Measurements from ENCODE around the gene KRT20.

The KRT20 gene

GRCh38 chr17:40910441-40910841 lies 25.4 kb upstream of the KRT20 start:
- CTCF ChIA-PET = interaction anchor here (1.0 to 5.6 kb wide), 9 partner anchors 9 to 752 kb away, joined by 3 to 26 read pairs (median 4); partner anchors contain the start of gene KRTAP16-1
- peaks cover 0 to 6% (median 0%) of the 10 kb centered on the region in 4 experiments for H3K4me1 ChIP-seq (ENCODE audit: control extremely low read depth in 1 of 4, control insufficient read depth in 4 of 4, insufficient read depth in 4 of 4, low read length in 3 of 4)

GRCh38 chr17:40909755-40910154 lies 24.7 kb upstream of the KRT20 start:
- Histone ChIP-seq H3K9me3 (ENCODE audit: control extremely low read depth in 1 of 5, control insufficient read depth in 4 of 5, insufficient read depth in 2 of 5, low read depth in 1 of 5, low read length in 4 of 5) (no peaks in the 10 kb centered on the region), H3K27me3 (replicated peaks in 2 of 5; ENCODE audit: control insufficient read depth in 4 of 5, insufficient read depth in 5 of 5, low read length in 4 of 5) (peaks cover 0 to 19% (median 4%) of the 10 kb centered on the region in 5 experiments), H3K36me3 (ENCODE audit: control insufficient read depth in 4 of 4, insufficient read depth in 4 of 4, low read length in 3 of 4) (no peaks in the 10 kb centered on the region), H3K27ac (ENCODE audit: insufficient read depth in 1 of 2, low read depth in 1 of 2, low read length in 2 of 2, poor library complexity in 1 of 2, severe bottlenecking in 2 of 2) (no peak overlapping the region), H3K4me1 (ENCODE audit: control extremely low read depth in 1 of 4, control insufficient read depth in 4 of 4, insufficient read depth in 4 of 4, low read length in 3 of 4) (peaks cover 0 to 6% (median 0%) of the 10 kb centered on the region in 4 experiments), H3K4me3 (ENCODE audit: control insufficient read depth in 1 of 7, extremely low read depth in 1 of 7, insufficient read depth in 4 of 7, low read depth in 2 of 7, low read length in 6 of 7) (no peak overlapping the region)
- 100% methylated on average over 1 of the region's 4 CpGs for WGBS (ENCODE audit: insufficient coverage)
- DNase-seq = no peak
- CTCF ChIA-PET = interaction anchor here (0.6 to 5.6 kb wide), 9 partner anchors 12 to 740 kb away, joined by 3 to 26 read pairs (median 4); partner anchors contain the start of gene KRTAP16-1
- POLR2A ChIA-PET = no interaction called here

More at GRCh38 chr17:40910441-40910841, 25.4 kb upstream of the KRT20 start:
- POLR2A ChIA-PET = no interaction called here
- Histone ChIP-seq H3K36me3 (ENCODE audit: control insufficient read depth in 4 of 4, insufficient read depth in 4 of 4, low read length in 3 of 4) (no peaks in the 10 kb centered on the region), H3K27me3 (replicated peaks in 2 of 5; ENCODE audit: control insufficient read depth in 4 of 5, insufficient read depth in 5 of 5, low read length in 4 of 5) (peaks cover 0 to 17% (median 4%) of the 10 kb centered on the region in 5 experiments), H3K9me3 (ENCODE audit: control extremely low read depth in 1 of 5, control insufficient read depth in 4 of 5, insufficient read depth in 2 of 5, low read depth in 1 of 5, low read length in 4 of 5) (no peaks in the 10 kb centered on the region), H3K4me3 (ENCODE audit: control insufficient read depth in 1 of 7, extremely low read depth in 1 of 7, insufficient read depth in 4 of 7, low read depth in 2 of 7, low read length in 6 of 7) (no peak overlapping the region), H3K27ac (ENCODE audit: insufficient read depth in 1 of 2, low read depth in 1 of 2, low read length in 2 of 2, poor library complexity in 1 of 2, severe bottlenecking in 2 of 2) (no peak overlapping the region)
- WGBS (ENCODE audit: insufficient coverage) = 100% methylated on average over 3 of the region's 3 CpGs
- no peak for DNase-seq

- peak; percentile 76 to 81 (median 77) for DNase-seq
- H3K9me3 ChIP-seq (ENCODE audit: control extremely low read depth in 1 of 5, control insufficient read depth in 4 of 5, insufficient read depth in 2 of 5, low read depth in 1 of 5, low read length in 4 of 5) = no peaks in the 10 kb centered on the region
- peaks cover 0 to 19% (median 4%) of the 10 kb centered on the region in 5 experiments for H3K27me3 ChIP-seq (replicated peaks in 2 of 5; ENCODE audit: control insufficient read depth in 4 of 5, insufficient read depth in 5 of 5, low read length in 4 of 5)
- no CpG with 5 or more reads among the region's 5 CpGs for WGBS (ENCODE audit: insufficient coverage)
- H3K27ac ChIP-seq (ENCODE audit: insufficient read depth in 1 of 2, low read depth in 1 of 2, low read length in 2 of 2, poor library complexity in 1 of 2, severe bottlenecking in 2 of 2) = no peak overlapping the region
- H3K36me3 ChIP-seq (ENCODE audit: control insufficient read depth in 4 of 4, insufficient read depth in 4 of 4, low read length in 3 of 4) = no peaks in the 10 kb centered on the region
- CTCF ChIA-PET = interaction anchor here (0.6 to 5.6 kb wide), 7 partner anchors 22 to 740 kb away, joined by 3 to 26 read pairs (median 4); no protein-coding TSS in a partner anchor
- POLR2A ChIA-PET = no interaction called here
- no peak overlapping the region for H3K4me3 ChIP-seq (ENCODE audit: control insufficient read depth in 1 of 7, extremely low read depth in 1 of 7, insufficient read depth in 4 of 7, low read depth in 2 of 7, low read length in 6 of 7)
- peaks cover 0 to 6% (median 0%) of the 10 kb centered on the region in 4 experiments for H3K4me1 ChIP-seq (ENCODE audit: control extremely low read depth in 1 of 4, control insufficient read depth in 4 of 4, insufficient read depth in 4 of 4, low read length in 3 of 4)
These were observed 24.3 kb upstream of the KRT20 start for GRCh38 chr17:40909351-40909750.

DNA sequence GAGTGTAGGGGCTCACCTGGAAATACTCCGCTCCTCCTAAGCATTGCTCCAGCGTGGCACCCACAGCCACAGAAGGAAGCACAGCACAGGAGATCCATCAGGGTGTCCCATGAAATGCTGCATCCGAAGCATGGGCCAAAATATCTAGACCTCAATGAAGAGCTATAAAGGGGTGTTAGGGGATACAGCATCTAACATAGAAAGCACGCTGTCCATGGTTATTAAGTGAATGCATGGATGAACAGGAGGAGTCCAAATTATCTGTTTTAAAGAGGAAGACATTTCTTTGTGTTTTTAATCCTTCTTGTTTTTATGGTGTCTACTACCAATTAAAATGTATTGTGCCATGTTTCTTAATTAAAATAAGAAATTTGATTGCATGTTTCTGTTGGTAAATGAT lies 21.6 kb upstream of the KRT20 start:
- Histone ChIP-seq H3K9me3 (ENCODE audit: control extremely low read depth in 1 of 5, control insufficient read depth in 4 of 5, insufficient read depth in 2 of 5, low read depth in 1 of 5, low read length in 4 of 5) (no peaks in the 10 kb centered on the region), H3K36me3 (ENCODE audit: control insufficient read depth in 4 of 4, insufficient read depth in 4 of 4, low read length in 3 of 4) (no peaks in the 10 kb centered on the region), H3K4me3 (ENCODE audit: control insufficient read depth in 1 of 7, extremely low read depth in 1 of 7, insufficient read depth in 4 of 7, low read depth in 2 of 7, low read length in 6 of 7) (no peak overlapping the region), H3K4me1 (ENCODE audit: control extremely low read depth in 1 of 4, control insufficient read depth in 4 of 4, insufficient read depth in 4 of 4, low read length in 3 of 4) (no peaks in the 10 kb centered on the region), H3K27ac (ENCODE audit: insufficient read depth in 1 of 2, low read depth in 1 of 2, low read length in 2 of 2, poor library complexity in 1 of 2, severe bottlenecking in 2 of 2) (no peak overlapping the region), H3K27me3 (replicated peaks in 2 of 5; ENCODE audit: control insufficient read depth in 4 of 5, insufficient read depth in 5 of 5, low read length in 4 of 5) (peaks cover 0 to 19% (median 4%) of the 10 kb centered on the region in 5 experiments)
- 85% methylated on average over 4 of the region's 4 CpGs for WGBS (ENCODE audit: insufficient coverage)
- ChIA-PET POLR2A (no interaction called here), CTCF (interaction anchor here (1.1 to 1.4 kb wide), 2 partner anchors 22 to 423 kb away, joined by 3 to 6 read pairs; partner anchors contain the start of gene KRT20)
- DNase-seq = no peak

DNA sequence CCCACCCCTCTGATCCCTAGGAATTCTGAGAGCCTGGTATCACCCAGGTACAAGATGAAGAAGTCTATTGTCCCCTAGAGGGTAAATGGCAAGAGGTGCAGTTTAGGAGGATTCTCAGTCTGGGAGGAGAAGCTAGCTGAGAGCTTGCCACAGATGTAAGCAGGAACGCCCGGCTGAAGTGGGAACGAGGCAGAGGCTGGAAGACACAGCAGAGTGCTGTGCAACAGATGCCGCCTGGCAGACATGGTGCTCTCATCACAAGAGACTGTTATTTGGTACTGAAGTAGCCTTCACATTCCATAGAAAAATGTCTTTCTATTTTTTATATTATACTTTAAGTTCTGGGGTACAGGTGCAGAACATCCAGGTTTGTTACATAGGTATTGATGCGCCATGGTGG lies 20.3 kb upstream of the KRT20 start:
- H3K4me1 ChIP-seq (ENCODE audit: control extremely low read depth in 1 of 4, control insufficient read depth in 4 of 4, insufficient read depth in 4 of 4, low read length in 3 of 4) = no peaks in the 10 kb centered on the region
- H3K27ac ChIP-seq (ENCODE audit: insufficient read depth in 1 of 2, low read depth in 1 of 2, low read length in 2 of 2, poor library complexity in 1 of 2, severe bottlenecking in 2 of 2) = no peak overlapping the region
- ChIA-PET POLR2A (no interaction called here), CTCF (interaction anchor here (0.9 to 2.6 kb wide), 2 partner anchors 14 to 644 kb away, joined by 4 to 9 read pairs; no protein-coding TSS in a partner anchor)
- H3K27me3 ChIP-seq (replicated peaks in 2 of 5; ENCODE audit: control insufficient read depth in 4 of 5, insufficient read depth in 5 of 5, low read length in 4 of 5) = peaks cover 0 to 19% (median 4%) of the 10 kb centered on the region in 5 experiments
- WGBS (ENCODE audit: insufficient coverage) = 96% methylated on average over 3 of the region's 5 CpGs
- no peaks in the 10 kb centered on the region for H3K9me3 ChIP-seq (ENCODE audit: control extremely low read depth in 1 of 5, control insufficient read depth in 4 of 5, insufficient read depth in 2 of 5, low read depth in 1 of 5, low read length in 4 of 5)
- H3K36me3 ChIP-seq (ENCODE audit: control insufficient read depth in 4 of 4, insufficient read depth in 4 of 4, low read length in 3 of 4) = no peaks in the 10 kb centered on the region
- H3K4me3 ChIP-seq (ENCODE audit: control insufficient read depth in 1 of 7, extremely low read depth in 1 of 7, insufficient read depth in 4 of 7, low read depth in 2 of 7, low read length in 6 of 7) = no peak overlapping the region
- DNase-seq = no peak

DNA sequence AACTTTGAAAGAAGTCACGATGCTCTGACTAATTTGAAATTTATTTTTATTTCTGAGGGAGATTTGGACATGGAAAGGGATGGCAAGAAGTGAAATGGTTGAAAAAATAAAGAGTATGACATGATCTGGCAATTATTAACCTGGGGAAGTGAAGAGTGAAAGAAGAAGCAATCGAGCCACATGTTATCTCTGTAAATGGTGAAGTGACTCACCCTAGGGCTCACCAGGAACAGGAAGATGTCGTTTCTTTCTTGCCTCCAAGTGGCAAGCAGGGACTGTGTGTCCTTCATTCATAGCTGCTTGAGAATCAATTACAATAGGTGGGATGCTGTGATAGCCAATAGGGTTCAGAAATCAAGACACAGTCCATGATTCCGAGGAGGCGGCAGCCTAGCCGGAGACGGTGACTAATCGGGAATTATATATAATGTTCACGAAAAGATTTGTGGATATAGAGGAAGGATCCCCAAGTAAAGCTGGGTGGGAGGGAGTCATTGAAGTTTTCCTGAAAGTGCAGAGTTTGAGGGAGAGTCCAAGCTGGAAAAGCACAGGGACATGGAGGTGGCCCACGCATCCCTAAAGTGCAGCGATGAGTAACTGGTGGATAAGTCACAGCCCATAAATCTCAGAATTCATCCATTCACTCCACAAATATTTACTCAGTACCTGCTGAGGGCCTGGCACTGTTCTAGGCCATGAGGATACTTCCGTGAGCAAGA lies 18.2 kb upstream of the KRT20 start:
- ChIA-PET POLR2A (no interaction called here), CTCF (interaction anchor here (0.6 to 2.6 kb wide), 3 partner anchors 419 to 650 kb away, joined by 3 to 9 read pairs (median 3); no protein-coding TSS in a partner anchor)
- Histone ChIP-seq H3K36me3 (ENCODE audit: control insufficient read depth in 4 of 4, insufficient read depth in 4 of 4, low read length in 3 of 4) (no peaks in the 10 kb centered on the region), H3K9me3 (ENCODE audit: control extremely low read depth in 1 of 5, control insufficient read depth in 4 of 5, insufficient read depth in 2 of 5, low read depth in 1 of 5, low read length in 4 of 5) (no peaks in the 10 kb centered on the region), H3K4me3 (ENCODE audit: control insufficient read depth in 1 of 7, extremely low read depth in 1 of 7, insufficient read depth in 4 of 7, low read depth in 2 of 7, low read length in 6 of 7) (no peak overlapping the region), H3K27ac (ENCODE audit: insufficient read depth in 1 of 2, low read depth in 1 of 2, low read length in 2 of 2, poor library complexity in 1 of 2, severe bottlenecking in 2 of 2) (no peak overlapping the region), H3K27me3 (replicated peaks in 2 of 5; ENCODE audit: control insufficient read depth in 4 of 5, insufficient read depth in 5 of 5, low read length in 4 of 5) (peaks cover 0 to 11% (median 0%) of the 10 kb centered on the region in 5 experiments), H3K4me1 (ENCODE audit: control extremely low read depth in 1 of 4, control insufficient read depth in 4 of 4, insufficient read depth in 4 of 4, low read length in 3 of 4) (no peaks in the 10 kb centered on the region)
- DNase-seq = peak in 2 of 3 donors; percentile 28 to 40
- 79% methylated on average over 9 of the region's 12 CpGs for WGBS (ENCODE audit: insufficient coverage)

DNA sequence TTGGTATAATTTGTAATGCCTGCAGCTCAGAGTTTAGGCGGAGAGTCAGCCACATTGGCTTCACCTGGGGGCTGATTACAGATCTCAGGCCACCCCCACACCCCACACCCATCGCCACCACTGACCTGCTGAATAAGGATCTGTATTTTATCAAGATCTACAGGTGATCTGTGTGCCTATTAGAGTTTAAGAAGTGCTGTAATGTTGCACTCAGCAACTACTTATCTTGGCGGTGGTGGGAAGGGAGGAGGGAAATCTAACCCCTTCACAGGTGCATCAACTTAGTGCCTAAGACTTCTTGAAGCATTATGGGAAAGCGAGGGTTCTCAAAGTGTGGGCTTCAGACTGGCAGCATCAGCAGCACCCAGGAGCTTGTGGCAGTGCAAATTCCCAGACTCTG lies 17.5 kb upstream of the KRT20 start:
- WGBS (ENCODE audit: insufficient coverage) = 100% methylated on average over 1 of the region's 4 CpGs
- POLR2A ChIA-PET = no interaction called here
- DNase-seq = no peak
- Histone ChIP-seq H3K36me3 (ENCODE audit: control insufficient read depth in 4 of 4, insufficient read depth in 4 of 4, low read length in 3 of 4) (no peaks in the 10 kb centered on the region), H3K9me3 (ENCODE audit: control extremely low read depth in 1 of 5, control insufficient read depth in 4 of 5, insufficient read depth in 2 of 5, low read depth in 1 of 5, low read length in 4 of 5) (no peaks in the 10 kb centered on the region), H3K27me3 (replicated peaks in 2 of 5; ENCODE audit: control insufficient read depth in 4 of 5, insufficient read depth in 5 of 5, low read length in 4 of 5) (peaks cover 0 to 6% (median 0%) of the 10 kb centered on the region in 5 experiments), H3K4me1 (ENCODE audit: control extremely low read depth in 1 of 4, control insufficient read depth in 4 of 4, insufficient read depth in 4 of 4, low read length in 3 of 4) (no peaks in the 10 kb centered on the region), H3K4me3 (ENCODE audit: control insufficient read depth in 1 of 7, extremely low read depth in 1 of 7, insufficient read depth in 4 of 7, low read depth in 2 of 7, low read length in 6 of 7) (no peak overlapping the region), H3K27ac (ENCODE audit: insufficient read depth in 1 of 2, low read depth in 1 of 2, low read length in 2 of 2, poor library complexity in 1 of 2, severe bottlenecking in 2 of 2) (no peak overlapping the region)
- CTCF ChIA-PET = interaction anchor here (1.0 kb wide), 1 partner anchor 763 kb away, joined by 3 read pairs; no protein-coding TSS in a partner anchor
